ENCODE measurements around the gene PRR18. TPM values are rescaled to one million over a fixed set of nuclear protein-coding genes. Genes with fewer than 3 reads are reported as not detected.

Gene PRR18
- total RNA-seq, 2 donors from 2014 or later, result 0.27 TPM; not detected in 1

GRCh38 chr6:166262743-166263515 is 45.3 kb downstream of the PRR18 start:
- Histone ChIP-seq H3K4me1 (replicated peaks) (no peaks in the 10 kb centered on the region), H3K4me3 (no peak overlapping the region), H3K27ac (no peak overlapping the region), H3K27me3 (replicated peaks; ENCODE audit: insufficient read depth) (no peaks in the 10 kb centered on the region), H3K36me3 (no peaks in the 10 kb centered on the region), H3K9me3 (no peaks in the 10 kb centered on the region)
- intact Hi-C loops (cut with DNase I), result no loop called here
- no peak for DNase-seq (ENCODE audit: low spot score)
- 90% methylated on average over 17 of the region's 17 CpGs for whole genome bisulfite sequencing
- no peak for TF ChIP-seq POLR2AphosphoS5 (IDR thresholded peaks at IDR 0.05)
- TF ChIP-seq CTCF (IDR thresholded peaks at IDR 0.05), result no peak
- no peak for TF ChIP-seq POLR2A (IDR thresholded peaks at IDR 0.05)

- no peak for DNase-seq (ENCODE audit: low spot score)
- H3K27me3 ChIP-seq (replicated peaks; ENCODE audit: insufficient read depth), result no peaks in the 10 kb centered on the region
- intact Hi-C loops (cut with DNase I), result no loop called here
- H3K27ac ChIP-seq, result no peak overlapping the region
- no peak overlapping the region for H3K4me3 ChIP-seq
- H3K4me1 ChIP-seq (replicated peaks), result no peaks in the 10 kb centered on the region
- TF ChIP-seq POLR2A (IDR thresholded peaks at IDR 0.05) (no peak), POLR2AphosphoS5 (IDR thresholded peaks at IDR 0.05) (no peak), CTCF (IDR thresholded peaks at IDR 0.05) (no peak)
- 84% methylated on average over 20 of the region's 20 CpGs for WGBS
- H3K36me3 ChIP-seq, result no peaks in the 10 kb centered on the region
- no peaks in the 10 kb centered on the region for H3K9me3 ChIP-seq
Measured at GRCh38 chr6:166259296-166259977, 48.8 kb downstream of the PRR18 start.

- Histone ChIP-seq H3K27me3 (replicated peaks; ENCODE audit: insufficient read depth) (peaks cover 2% of the 10 kb centered on the region), H3K9me3 (no peaks in the 10 kb centered on the region), H3K36me3 (no peaks in the 10 kb centered on the region), H3K27ac (no peak overlapping the region), H3K4me3 (no peak overlapping the region), H3K4me1 (replicated peaks) (no peaks in the 10 kb centered on the region)
- intact Hi-C loops (cut with DNase I), result no loop called here
- TF ChIP-seq POLR2AphosphoS5 (IDR thresholded peaks at IDR 0.05) (no peak), CTCF (IDR thresholded peaks at IDR 0.05) (no peak)
- WGBS, result 81% methylated on average over 10 of the region's 10 CpGs
- DNase-seq (ENCODE audit: low spot score), result no peak
Measured at GRCh38 chr6:166258854-166259276, 49.3 kb downstream of the PRR18 start.

GRCh38 chr6:166257911-166258318 is 50.3 kb downstream of the PRR18 start:
- no peaks in the 10 kb centered on the region for H3K9me3 ChIP-seq
- no peaks in the 10 kb centered on the region for H3K4me1 ChIP-seq (replicated peaks)
- intact Hi-C loops (cut with DNase I), result no loop called here
- no peak for DNase-seq (ENCODE audit: low spot score)
- H3K27me3 ChIP-seq (replicated peaks; ENCODE audit: insufficient read depth), result peaks cover 3% of the 10 kb centered on the region
- TF ChIP-seq POLR2AphosphoS5 (IDR thresholded peaks at IDR 0.05), result no peak
- no peak for TF ChIP-seq CTCF (IDR thresholded peaks at IDR 0.05)
- TF ChIP-seq POLR2A (IDR thresholded peaks at IDR 0.05), result no peak
- no peaks in the 10 kb centered on the region for H3K36me3 ChIP-seq
- WGBS, result 67% methylated on average over 7 of the region's 7 CpGs
- no peak overlapping the region for H3K27ac ChIP-seq
- no peak overlapping the region for H3K4me3 ChIP-seq

Other genes with a start within 250 kb of the PRR18 start
- under 1 TPM in 1 of 2 donors, not detected in 1; 0.23 TPM for gene TBXT, start 140.5 kb downstream of the PRR18 start, total RNA-seq
- gene SFT2D1, start 34.2 kb upstream of the PRR18 start, total RNA-seq, result 10 to 100 TPM; 64.8 to 72.3 TPM
- 10 to 100 TPM; 25.3 to 58.9 TPM for gene MPC1, start 74.5 kb upstream of the PRR18 start, total RNA-seq